Gastroesophageal sphincter (tissue), 4 donors: Measurements from ENCODE around the gene MARF1. TPM values are rescaled to one million over a fixed set of nuclear protein-coding genes. Genes with fewer than 3 reads are reported as not detected.

ENCODE experiments used
- ATAC-seq: fragments of 150-250 bp; one replicate; pipeline ENCODE4 v1.9.1; 2016; ENCODE audit warnings: mild to moderate bottlenecking, moderate library complexity
- H3K27ac ChIP-seq, 4 donors: fragments of 200-600 bp; sonication (generic) in 3 of 4; 1 replicate in 3 of 4; 2 replicates in 1 of 4; pipeline ENCODE4 v1.5.1; 2016 to 2019
- H3K27me3 ChIP-seq: fragments of 200-600 bp; sonication (generic); one replicate; pipeline ENCODE4 v1.5.1; 2019
- H3K36me3 ChIP-seq, 2 donors: fragments of 200-600 bp; sonication (generic); one replicate each; pipeline ENCODE4 v1.5.1; 2019; ENCODE audit warnings: control low read depth in 1 of 2
- H3K4me1 ChIP-seq, 3 donors: fragments of 200-600 bp; sonication (generic); 1 replicate in 2 of 3; 2 replicates in 1 of 3; pipeline ENCODE4 v1.5.1; 2016 to 2019; ENCODE audit warnings: control low read depth in 2 of 3
- H3K4me3 ChIP-seq, 2 donors: fragments of 200-600 bp; sonication (generic); one replicate each; pipeline ENCODE4 v1.5.1; 2019; ENCODE audit warnings: mild to moderate bottlenecking in 1 of 2, moderate library complexity in 1 of 2
- H3K9me3 ChIP-seq, 3 donors: fragments of 200-600 bp; sonication (generic); one replicate each; pipeline ENCODE4 v1.5.1; 2017 to 2019; ENCODE audit warnings: control low read depth in 2 of 3
- EP300 ChIP-seq: sonication (generic); formaldehyde crosslinking; IDR thresholded peaks from one replicate; pipeline ENCODE4 v1.6.1; 2017; ENCODE audit warnings: antibody characterized with exemption, mild to moderate bottlenecking
- POLR2A ChIP-seq, 2 donors: fragments of 450-650 bp; IDR thresholded peaks; one replicate each; pipeline ENCODE4 v1.6.1; 2017; ENCODE audit warnings: antibody characterized with exemption in 2 of 2, mild to moderate bottlenecking in 2 of 2, moderate library complexity in 1 of 2
- POLR2AphosphoS5 ChIP-seq: sonication (generic); formaldehyde crosslinking; IDR thresholded peaks from one replicate; pipeline ENCODE4 v1.6.1; 2017; ENCODE audit warnings: antibody characterized with exemption
- WGBS, 2 donors: methylation state at CpG; one replicate each; pipeline ENCODE4 v1.1.5; 2018; ENCODE audit warnings: low coverage in 1 of 2; 5-methylcytosine and 5-hydroxymethylcytosine counted together
- total RNA-seq, 4 donors: library from RNA; depleted of rRNA; stranded (reverse); fragments of >200 nt; gene quantifications; one replicate each; pipeline ENCODE4 v1.1.0, GENCODE V29; 2016
- TF ChIP-seq, protein P1 (sequence below), 4 experiments: fragments of 200-600 bp in 2 of 4; fragments of 450-650 bp in 2 of 4; sonication (generic) in 1 of 4; IDR thresholded peaks; one replicate each; pipeline ENCODE4 v1.5.1; 2017 to 2019; ENCODE audit warnings: antibody characterized with exemption in 4 of 4, mild to moderate bottlenecking in 2 of 4, moderate library complexity in 2 of 4

The MARF1 gene
- total RNA-seq, 4 donors from 2014 or later = 38.2 to 67.7 (median 53.3) TPM

DNA sequence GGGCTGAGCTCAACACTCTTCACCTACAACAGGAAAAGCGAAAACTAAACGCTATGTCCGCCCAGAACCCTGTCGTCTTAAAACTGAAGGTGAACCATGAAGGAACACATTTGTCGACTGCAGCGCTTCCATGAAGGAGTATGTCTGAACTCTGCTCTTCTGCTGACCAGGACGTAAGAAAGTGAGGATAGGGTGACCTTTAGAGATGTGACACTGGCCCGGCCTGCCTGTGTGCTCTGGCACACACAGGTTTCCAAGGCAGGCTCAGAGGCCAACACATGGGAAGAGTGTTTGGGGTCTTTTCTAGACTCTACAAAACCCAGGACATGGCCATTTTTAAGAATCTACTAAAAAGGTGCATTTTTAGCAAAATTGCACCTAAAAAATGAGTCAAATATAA lies 21.1 kb downstream of the MARF1 start:
- H3K9me3 ChIP-seq = no peaks in the 10 kb centered on the region
- peaks cover 0 to 94% of the 10 kb centered on the region in 2 donors for H3K36me3 ChIP-seq
- no peaks in the 10 kb centered on the region for H3K4me1 ChIP-seq
- WGBS, 2 donors = 86 to 90% methylated on average over 7 to 8 of the region's 8 CpGs
- H3K27ac ChIP-seq = no peak overlapping the region
- H3K27me3 ChIP-seq = no peaks in the 10 kb centered on the region
- TF ChIP-seq EP300 (no peak), POLR2A (IDR thresholded peaks at IDR 0.05) (no peak), POLR2AphosphoS5 (no peak)
- TF ChIP-seq, protein P1, sequence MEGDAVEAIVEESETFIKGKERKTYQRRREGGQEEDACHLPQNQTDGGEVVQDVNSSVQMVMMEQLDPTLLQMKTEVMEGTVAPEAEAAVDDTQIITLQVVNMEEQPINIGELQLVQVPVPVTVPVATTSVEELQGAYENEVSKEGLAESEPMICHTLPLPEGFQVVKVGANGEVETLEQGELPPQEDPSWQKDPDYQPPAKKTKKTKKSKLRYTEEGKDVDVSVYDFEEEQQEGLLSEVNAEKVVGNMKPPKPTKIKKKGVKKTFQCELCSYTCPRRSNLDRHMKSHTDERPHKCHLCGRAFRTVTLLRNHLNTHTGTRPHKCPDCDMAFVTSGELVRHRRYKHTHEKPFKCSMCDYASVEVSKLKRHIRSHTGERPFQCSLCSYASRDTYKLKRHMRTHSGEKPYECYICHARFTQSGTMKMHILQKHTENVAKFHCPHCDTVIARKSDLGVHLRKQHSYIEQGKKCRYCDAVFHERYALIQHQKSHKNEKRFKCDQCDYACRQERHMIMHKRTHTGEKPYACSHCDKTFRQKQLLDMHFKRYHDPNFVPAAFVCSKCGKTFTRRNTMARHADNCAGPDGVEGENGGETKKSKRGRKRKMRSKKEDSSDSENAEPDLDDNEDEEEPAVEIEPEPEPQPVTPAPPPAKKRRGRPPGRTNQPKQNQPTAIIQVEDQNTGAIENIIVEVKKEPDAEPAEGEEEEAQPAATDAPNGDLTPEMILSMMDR (IDR thresholded peaks at IDR 0.05) = no peak
- ATAC-seq = no peak
- no peak overlapping the region for H3K4me3 ChIP-seq

DNA sequence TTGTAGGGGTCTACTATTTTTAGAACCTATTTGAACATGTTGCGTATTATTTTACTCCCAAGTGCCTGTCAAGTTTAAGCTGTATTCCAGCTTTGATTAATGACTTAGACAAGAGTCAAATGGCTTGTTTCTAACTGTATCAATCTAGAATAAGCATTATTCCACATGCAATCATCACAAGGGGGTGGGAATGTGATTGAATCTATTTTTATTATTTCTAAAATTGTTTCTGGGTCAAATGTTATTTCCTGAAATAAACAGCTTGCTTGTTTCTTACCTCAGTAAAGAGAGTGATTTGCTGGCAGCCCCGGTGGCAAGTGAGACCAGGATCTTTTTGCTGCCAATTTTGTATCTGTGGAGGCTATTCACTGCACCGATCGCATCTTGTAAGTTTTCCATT lies 21.5 kb downstream of the MARF1 start:
- 31 to 67% methylated on average over 2 to 3 of the region's 4 CpGs for WGBS, 2 donors
- Histone ChIP-seq H3K27me3 (no peaks in the 10 kb centered on the region), H3K4me1 (no peaks in the 10 kb centered on the region), H3K9me3 (no peaks in the 10 kb centered on the region), H3K27ac (no peak overlapping the region), H3K4me3 (no peak overlapping the region), H3K36me3 (peaks cover 0 to 97% of the 10 kb centered on the region in 2 donors)
- no peak for ATAC-seq
- TF ChIP-seq POLR2AphosphoS5 = no peak
- TF ChIP-seq EP300 = no peak
- TF ChIP-seq POLR2A (IDR thresholded peaks at IDR 0.05) = no peak
- TF ChIP-seq, protein P1 (IDR thresholded peaks at IDR 0.05) = no peak

DNA sequence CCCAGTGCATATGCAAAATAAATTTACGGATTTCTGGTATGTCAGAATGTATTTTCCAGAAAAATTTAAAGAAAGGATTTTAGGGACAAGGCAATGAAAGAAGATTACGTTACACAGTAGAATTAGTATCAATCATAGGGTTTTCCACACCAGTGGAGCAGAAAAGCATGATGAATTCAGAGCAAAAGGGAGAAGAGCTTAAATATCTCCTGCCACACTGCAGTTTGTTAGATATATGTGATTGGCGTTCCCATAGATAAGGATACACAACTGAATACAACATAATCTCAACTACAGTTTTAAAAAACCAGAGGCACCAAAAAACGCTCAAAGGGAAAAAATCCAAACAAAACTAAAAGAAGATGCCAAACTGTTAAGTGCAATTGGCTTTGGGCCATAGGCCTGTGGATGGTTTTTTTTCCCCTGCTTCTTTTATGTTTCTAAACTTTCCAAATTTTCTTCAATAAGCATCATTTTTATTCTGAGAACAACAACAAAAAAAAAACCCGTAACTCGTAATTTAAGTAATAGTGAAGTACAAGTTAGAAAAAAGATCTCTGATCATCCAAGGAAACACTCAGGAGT lies 22.3 kb downstream of the MARF1 start:
- no peak for TF ChIP-seq POLR2A (IDR thresholded peaks at IDR 0.05)
- TF ChIP-seq EP300 = no peak
- TF ChIP-seq, protein P1 (IDR thresholded peaks at IDR 0.05) = no peak
- TF ChIP-seq POLR2AphosphoS5 = no peak
- Histone ChIP-seq H3K36me3 (peaks cover 0 to 100% of the 10 kb centered on the region in 2 donors), H3K4me1 (no peaks in the 10 kb centered on the region), H3K4me3 (no peak overlapping the region), H3K27me3 (no peaks in the 10 kb centered on the region), H3K27ac (no peak overlapping the region), H3K9me3 (no peaks in the 10 kb centered on the region)
- 65 to 74% methylated on average over 4 to 6 of the region's 6 CpGs for whole genome bisulfite sequencing, 2 donors
- no peak for ATAC-seq

DNA sequence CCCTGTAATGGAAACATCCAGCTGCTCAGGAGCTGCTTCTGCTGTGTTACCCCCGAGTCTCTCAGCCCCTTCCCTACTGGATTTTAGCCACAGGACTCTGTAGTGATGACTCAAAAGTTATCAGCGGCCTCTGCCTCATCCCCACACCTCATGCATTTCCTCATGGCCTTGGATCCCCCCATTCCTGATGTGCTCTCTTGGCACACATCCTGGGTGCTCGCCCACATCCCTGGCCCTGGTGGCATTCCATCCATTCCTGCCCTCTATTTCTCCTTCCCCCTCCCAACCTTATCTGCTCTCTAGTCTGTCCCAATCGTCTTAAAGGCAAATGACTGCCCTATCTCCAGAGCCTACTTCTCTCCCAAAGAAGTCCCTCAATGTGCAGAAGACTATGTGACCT lies 24.6 kb downstream of the MARF1 start:
- Histone ChIP-seq H3K27ac (no peak overlapping the region), H3K4me1 (no peaks in the 10 kb centered on the region), H3K4me3 (no peak overlapping the region), H3K9me3 (no peaks in the 10 kb centered on the region), H3K36me3 (peaks cover 0 to 100% of the 10 kb centered on the region in 2 donors), H3K27me3 (no peaks in the 10 kb centered on the region)
- no peak for ATAC-seq
- 74 to 92% methylated on average over 4 of the region's 4 CpGs for WGBS, 2 donors
- TF ChIP-seq, protein P1 (IDR thresholded peaks at IDR 0.05) = no peak

DNA sequence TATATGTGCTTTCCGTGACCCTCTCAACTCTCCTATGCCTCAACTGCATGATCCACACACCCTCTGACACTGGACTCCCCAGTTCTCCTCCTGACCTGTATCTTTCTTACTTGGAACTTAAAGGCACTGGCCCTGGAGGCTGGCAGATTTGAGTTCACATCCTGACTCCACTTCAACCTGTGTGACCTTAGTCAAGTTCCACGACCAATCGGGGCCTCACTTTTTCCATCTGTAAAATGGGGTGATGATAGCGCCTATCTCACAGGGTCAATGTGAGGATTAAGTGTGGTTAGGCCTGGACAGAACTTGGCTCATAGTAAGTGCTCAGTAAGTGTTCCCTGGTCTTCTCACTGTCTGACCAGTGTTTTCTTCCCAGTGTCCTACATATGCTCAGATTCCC lies 25.1 kb downstream of the MARF1 start:
- Histone ChIP-seq H3K4me3 (no peak overlapping the region), H3K36me3 (peaks cover 0 to 100% of the 10 kb centered on the region in 2 donors), H3K27me3 (no peaks in the 10 kb centered on the region), H3K27ac (no peak overlapping the region), H3K4me1 (no peaks in the 10 kb centered on the region), H3K9me3 (no peaks in the 10 kb centered on the region)
- WGBS, 2 donors = 90 to 97% methylated on average over 4 of the region's 4 CpGs
- ATAC-seq = no peak
- TF ChIP-seq EP300 (no peak), POLR2AphosphoS5 (no peak), POLR2A (IDR thresholded peaks at IDR 0.05) (no peak)
- TF ChIP-seq, protein P1 (IDR thresholded peaks at IDR 0.05) = no peak
